NCI-H2196 treated with DMSO at 0.1 percent for 48 hours (cell line): ENCODE measurements around the gene SPTBN4.
"Not testable (repeated sequence)": the region's sequence is repeated elsewhere in the genome, so short reads cannot be mapped to it uniquely, and the experiment has no call there.

Source experiments
- DNase-seq: peaks from one replicate; lab custom pipeline; 2025; ENCODE audit not compliant: unreplicated experiment; lab: John Stamatoyannopoulos, UW

The SPTBN4 gene

GRCh38 chr19:40528078-40528477 lies 61.3 kb downstream of the SPTBN4 start:
- no peak for DNase-seq

GRCh38 chr19:40528533-40529092 lies 61.8 kb downstream of the SPTBN4 start:
- no peak for DNase-seq

- DNase-seq: peak; percentile 84
These were observed 62.5 kb downstream of the SPTBN4 start for GRCh38 chr19:40529093-40529954.

GRCh38 chr19:40530091-40530901 lies 63.5 kb downstream of the SPTBN4 start:
- peak; percentile 11 for DNase-seq

GRCh38 chr19:40533508-40533907 lies 66.7 kb downstream of the SPTBN4 start:
- DNase-seq: no peak

GRCh38 chr19:40534148-40534547 lies 67.3 kb downstream of the SPTBN4 start:
- no peak for DNase-seq

- no peak for DNase-seq
These were observed 72.3 kb downstream of the SPTBN4 start for GRCh38 chr19:40539070-40539469.

- peak; percentile 69 for DNase-seq
These were observed 75.5 kb downstream of the SPTBN4 start for GRCh38 chr19:40542202-40542859.

- no peak for DNase-seq
These were observed 76.3 kb downstream of the SPTBN4 start for GRCh38 chr19:40543029-40543597.

- DNase-seq: not testable (repeated sequence)
These were observed 79.5 kb downstream of the SPTBN4 start for GRCh38 chr19:40546153-40546841.

GRCh38 chr19:40547190-40547589 lies 80.4 kb downstream of the SPTBN4 start:
- DNase-seq: not testable (repeated sequence)

GRCh38 chr19:40547836-40548235 lies 81.0 kb downstream of the SPTBN4 start:
- DNase-seq: no peak

- DNase-seq: no peak
These were observed 82.4 kb downstream of the SPTBN4 start for GRCh38 chr19:40549007-40549708.

- DNase-seq: no peak
These were observed 84.2 kb downstream of the SPTBN4 start for GRCh38 chr19:40550951-40551350.

GRCh38 chr19:40552848-40553247 lies 86.0 kb downstream of the SPTBN4 start:
- no peak for DNase-seq

- no peak for DNase-seq
These were observed 87.4 kb downstream of the SPTBN4 start for GRCh38 chr19:40553885-40554857.

- no peak for DNase-seq
These were observed 89.3 kb downstream of the SPTBN4 start for GRCh38 chr19:40555978-40556689.
